Epithelial cell of proximal tubule (primary cell): ENCODE data around the gene CACNA1C. TPM values are rescaled to one million over a fixed set of nuclear protein-coding genes. Genes with fewer than 3 reads are reported as not detected.

Experiments
- DNase-seq: peaks from one replicate; pipeline ENCODE4 v3.0.0-alpha.2; 2011; ENCODE audit warnings: low read depth
- H3K4me3 ChIP-seq: 2 replicates; pipeline ENCODE4 v1.5.1; 2011; ENCODE audit warnings: low read depth, mild to moderate bottlenecking, low read length
- CTCF ChIP-seq: conservative IDR thresholded peaks from 2 replicates; pipeline ENCODE4 v1.5.1; 2012; ENCODE audit warnings: low read depth, mild to moderate bottlenecking, low read length
- total RNA-seq: library from RNA; depleted of rRNA; stranded (reverse); fragments of >200 nt; gene quantifications from 2 replicates; pipeline ENCODE4 v1.2.3, GENCODE V29; 2015

The CACNA1C gene
- total RNA-seq, 1 donor from 2014 or later: not detected

GRCh38 chr12:2263901-2264300 lies 211.1 kb downstream of the CACNA1C start:
- no peak for DNase-seq
- H3K4me3 ChIP-seq: no peak overlapping the region
- TF ChIP-seq CTCF: no peak

GRCh38 chr12:2264651-2265232 lies 212.0 kb downstream of the CACNA1C start:
- peak; percentile 76 for DNase-seq
- H3K4me3 ChIP-seq: no peak overlapping the region
- TF ChIP-seq CTCF: no peak

GRCh38 chr12:2265461-2266167 lies 212.8 kb downstream of the CACNA1C start:
- H3K4me3 ChIP-seq: no peak overlapping the region
- TF ChIP-seq CTCF: no peak
- DNase-seq: no peak

GRCh38 chr12:2266666-2267620 lies 214.2 kb downstream of the CACNA1C start:
- DNase-seq: peak; percentile 67
- peak overlapping the region; percentile 3 for H3K4me3 ChIP-seq
- TF ChIP-seq CTCF: no peak

- DNase-seq: no peak
- no peak for TF ChIP-seq CTCF
- no peak overlapping the region for H3K4me3 ChIP-seq
Observed at GRCh38 chr12:2267703-2268470, 215.1 kb downstream of the CACNA1C start.

- no peak for TF ChIP-seq CTCF
- peak; percentile 96 for DNase-seq
- H3K4me3 ChIP-seq: no peak overlapping the region
Observed at GRCh38 chr12:2268471-2269286, 215.9 kb downstream of the CACNA1C start.
